ENCODE results near the gene NUP88.

- TF ChIP-seq CTCF (IDR thresholded peaks at IDR 0.05; ENCODE audit: low read depth, low read length, poor library complexity, severe bottlenecking) (no peak), EZH2phosphoT487 (IDR thresholded peaks at IDR 0.05; ENCODE audit: borderline replicate concordance, low read length) (no peak)
Observed at GRCh38 chr17:5425826-5426225, 6.4 kb upstream of the NUP88 start.
